ENCODE data around the gene PDE4D. TPM values are rescaled to one million over a fixed set of nuclear protein-coding genes. Genes with fewer than 3 reads are reported as not detected.

The PDE4D gene
- total and polyA plus RNA-seq, 10 of the 15 experiments (the other 5 are each of a cell fraction or from before 2014, with no cell fraction given): 0.87 to 4.1 (median 2.2) TPM

- BruUV-seq (replicated peaks): no TSS peak
- Histone ChIP-seq H3K79me2 (ENCODE audit: control insufficient read depth, insufficient read depth, low read length) (no peaks in the 10 kb centered on the region), H3K9ac (ENCODE audit: control insufficient read depth, insufficient read depth, low read length) (no peak overlapping the region), H3K36me3 (ENCODE audit: control insufficient read depth in 2 of 2, insufficient read depth in 2 of 2, low read length in 1 of 2) (no peaks in the 10 kb centered on the region), H3K27me3 (replicated peaks in 1 of 2; ENCODE audit: control insufficient read depth in 2 of 2, insufficient read depth in 2 of 2, low read length in 1 of 2) (no peaks in the 10 kb centered on the region), H4K20me1 (ENCODE audit: control insufficient read depth, insufficient read depth) (no peaks in the 10 kb centered on the region), H3K9me3 (replicated peaks; ENCODE audit: control insufficient read depth, insufficient read depth, low read length) (no peaks in the 10 kb centered on the region), H3K4me3 (no peak overlapping the region), H3K4me1 (ENCODE audit: control insufficient read depth, insufficient read depth, low read length) (no peaks in the 10 kb centered on the region), H2AFZ (ENCODE audit: control insufficient read depth, low read depth, low read length) (no peak overlapping the region), H3K27ac (ENCODE audit: control insufficient read depth, insufficient read depth) (no peak overlapping the region), H3K4me2 (ENCODE audit: control insufficient read depth, insufficient read depth) (no peak overlapping the region)
- ChIA-PET SMC1A (ENCODE audit: uncharacterized antibody, unreplicated experiment) (interaction anchor here (1.1 kb wide), 1 partner anchor 87 kb away, joined by 3 read pairs; no protein-coding TSS in a partner anchor), RAD21 (ENCODE audit: unreplicated experiment) (no interaction called here), POLR2A (no interaction called here), CTCF (no interaction called here)
- in situ Hi-C loops (cut with MboI): no loop called here
- TF ChIP-seq PBX3 (IDR thresholded peaks at IDR 0.05; ENCODE audit: insufficient replicate concordance, low read depth, low read length): no peak
- TF ChIP-seq NR2F1 (conservative IDR thresholded peaks at IDR 0.05): no peak
- TF ChIP-seq BMI1 (IDR thresholded peaks at IDR 0.05; ENCODE audit: borderline replicate concordance): no peak
- no peak for TF ChIP-seq ESRRA (IDR thresholded peaks at IDR 0.05; ENCODE audit: low read length)
- no peak for TF ChIP-seq SREBF1 (IDR thresholded peaks at IDR 0.05; ENCODE audit: low read length)
- TF ChIP-seq MYC (IDR thresholded peaks at IDR 0.05; ENCODE audit: insufficient read depth, insufficient read length, insufficient replicate concordance, low read length, severe bottlenecking): no peak
- TF ChIP-seq JUND (IDR thresholded peaks at IDR 0.05; ENCODE audit: low read depth, low read length): no peak
- TF ChIP-seq KDM1A (IDR thresholded peaks at IDR 0.05; ENCODE audit: borderline replicate concordance): no peak
- TF ChIP-seq MXI1 (IDR thresholded peaks at IDR 0.05; ENCODE audit: low read depth, low read length): no peak
- TF ChIP-seq PML (IDR thresholded peaks at IDR 0.05; ENCODE audit: low read length): no peak
- TF ChIP-seq MEF2B (IDR thresholded peaks at IDR 0.05; ENCODE audit: partially characterized antibody, poor library complexity, severe bottlenecking): no peak
- TF ChIP-seq MEF2A (IDR thresholded peaks at IDR 0.05; ENCODE audit: insufficient read depth, low read depth, low read length): no peak
- no peak for TF ChIP-seq BCL3 (IDR thresholded peaks at IDR 0.05; ENCODE audit: borderline replicate concordance, insufficient read depth, low read depth, low read length, poor library complexity, severe bottlenecking)
- no peak for TF ChIP-seq CHD4 (IDR thresholded peaks at IDR 0.05)
- TF ChIP-seq CREB1 (IDR thresholded peaks at IDR 0.05; ENCODE audit: low read depth): no peak
- ATAC-seq (no peak), DNase-seq (ENCODE audit: low read depth, low spot score) (no peak), FAIRE-seq (no peak)
- 0% methylated on average over 1 of the region's 1 CpG for WGBS (ENCODE audit: insufficient coverage, insufficient replicate concordance, low lambda C conversion rate, missing lambda C conversion rate)
- intact Hi-C loops (cut with micrococcal nuclease; ENCODE audit: unreplicated experiment): no loop called here
Observed at GRCh38 chr5:59922220-59922619, 28.7 kb upstream of the PDE4D start.

Measured in GM12878 (cell line).